Uterus (tissue), 4 donors: ENCODE results near the gene ZNF708. TPM values are rescaled to one million over a fixed set of nuclear protein-coding genes. Genes with fewer than 3 reads are reported as not detected.
A peak's percentile ranks its signal among the peaks of the same experiment; 100 is the strongest.
"Not testable (repeated sequence)": the region's sequence is repeated elsewhere in the genome, so short reads cannot be mapped to it uniquely, and the experiment has no call there.

Source experiments
- DNase-seq, 2 donors: peaks; one replicate each; pipeline ENCODE4 v3.0.0-alpha.2; 2019 to 2020
- H3K27ac ChIP-seq, 2 donors: fragments of 200-600 bp; sonication (generic); 1 replicate in 1 of 2; 2 replicates in 1 of 2; pipeline ENCODE4 v1.5.1; 2016 to 2018
- H3K27me3 ChIP-seq, 2 donors: fragments of 200-600 bp; sonication (generic); one replicate each; pipeline ENCODE4 v1.5.1; 2018 to 2019; ENCODE audit warnings: control low read depth in 1 of 2
- H3K36me3 ChIP-seq, 2 donors: fragments of 200-600 bp; sonication (generic); one replicate each; pipeline ENCODE4 v1.5.1; 2019; ENCODE audit warnings: control low read depth in 1 of 2
- H3K4me1 ChIP-seq, 2 donors: fragments of 200-600 bp; sonication (generic); one replicate each; pipeline ENCODE4 v1.5.1; 2018 to 2019; ENCODE audit warnings: control low read depth in 1 of 2
- H3K4me3 ChIP-seq, 2 donors: fragments of 200-600 bp; sonication (generic); 1 replicate in 1 of 2; 2 replicates in 1 of 2; pipeline ENCODE4 v1.5.1; 2018 to 2019; ENCODE audit warnings: mild to moderate bottlenecking in 1 of 2
- H3K9me3 ChIP-seq, 2 donors: fragments of 200-600 bp; sonication (generic); one replicate each; pipeline ENCODE4 v1.5.1; 2019; ENCODE audit warnings: control low read depth in 1 of 2
- POLR2A ChIP-seq, 2 donors: fragments of 450-650 bp; IDR thresholded peaks; one replicate each; pipeline ENCODE4 v1.6.1; 2016; ENCODE audit warnings: antibody characterized with exemption in 2 of 2, mild to moderate bottlenecking in 1 of 2, moderate library complexity in 1 of 2
- intact Hi-C: fragments of 100-400 bp; cut with DNase I; formaldehyde crosslinking; loops from one replicate; pipeline ENCODE4 v1.15.1; 2023; ENCODE audit warnings: low total_unique reads
- total RNA-seq, 4 donors: library from RNA; depleted of rRNA in 3 of 4; stranded (reverse); fragments of >200 nt in 3 of 4; gene quantifications; one replicate each; pipeline versions ENCODE4 v1.1.0 to v1.2.4, GENCODE V29; 2014 to 2023
- TF ChIP-seq, protein P1 (sequence below), 4 experiments: fragments of 200-600 bp in 2 of 4; fragments of 450-650 bp in 2 of 4; sonication (generic) in 2 of 4; IDR thresholded peaks; one replicate each; pipeline ENCODE4 v1.5.1; 2016 to 2019; ENCODE audit warnings: antibody characterized with exemption in 4 of 4, mild to moderate bottlenecking in 2 of 4, moderate library complexity in 1 of 4
- donor health status: DM: yes; HTN: yes; CAD: no.

The ZNF708 gene
- total RNA-seq, 4 donors from 2014 or later = 2.3 to 30.4 (median 26.1) TPM

DNA sequence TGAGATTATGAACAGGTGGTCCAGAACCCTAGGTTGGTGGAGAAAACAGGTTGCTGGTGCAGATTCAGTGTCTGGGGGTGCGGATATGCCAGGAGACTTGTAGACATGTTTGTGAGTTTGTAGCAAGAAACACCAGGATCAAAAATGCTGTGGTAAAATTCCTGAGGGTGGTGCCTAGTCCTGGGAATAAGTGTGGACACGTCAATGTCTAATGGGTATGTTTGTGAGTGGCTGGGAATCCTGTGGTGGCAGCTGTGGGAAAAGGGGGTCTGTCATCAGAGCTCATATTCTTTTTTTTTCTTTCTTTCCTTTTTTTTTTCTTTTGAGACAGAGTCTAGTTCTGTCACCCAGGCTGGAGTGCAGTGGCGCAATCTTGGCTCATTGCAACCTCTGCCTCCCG is 7.2 kb downstream of the ZNF708 start:
- intact Hi-C loops = no loop called here

DNA sequence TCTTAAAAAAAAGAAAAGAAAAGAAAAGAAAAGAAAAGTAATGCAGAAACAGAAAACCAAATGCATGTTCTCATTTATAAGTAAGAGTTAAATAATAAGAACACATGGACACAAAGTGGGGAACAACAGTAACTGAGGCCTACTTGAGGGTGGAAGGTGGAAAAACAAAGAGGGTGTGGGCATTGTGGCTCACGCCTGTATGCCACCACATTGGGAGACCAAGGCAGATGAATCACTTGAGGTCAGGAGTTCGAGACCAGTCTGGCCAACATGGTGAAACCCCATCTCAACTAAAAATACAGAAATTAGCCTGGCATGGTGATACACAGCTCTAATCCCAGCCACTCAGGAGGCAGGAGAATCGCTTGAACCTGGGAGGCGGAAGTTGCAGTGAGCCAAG is 8.1 kb downstream of the ZNF708 start:
- H3K36me3 ChIP-seq = no peaks in the 10 kb centered on the region
- intact Hi-C loops = no loop called here
- no peak for DNase-seq
- H3K4me3 ChIP-seq = no peak overlapping the region
- H3K9me3 ChIP-seq = no peaks in the 10 kb centered on the region
- H3K4me1 ChIP-seq = no peaks in the 10 kb centered on the region
- TF ChIP-seq POLR2A (IDR thresholded peaks at IDR 0.05) = no peak
- TF ChIP-seq, protein P1, sequence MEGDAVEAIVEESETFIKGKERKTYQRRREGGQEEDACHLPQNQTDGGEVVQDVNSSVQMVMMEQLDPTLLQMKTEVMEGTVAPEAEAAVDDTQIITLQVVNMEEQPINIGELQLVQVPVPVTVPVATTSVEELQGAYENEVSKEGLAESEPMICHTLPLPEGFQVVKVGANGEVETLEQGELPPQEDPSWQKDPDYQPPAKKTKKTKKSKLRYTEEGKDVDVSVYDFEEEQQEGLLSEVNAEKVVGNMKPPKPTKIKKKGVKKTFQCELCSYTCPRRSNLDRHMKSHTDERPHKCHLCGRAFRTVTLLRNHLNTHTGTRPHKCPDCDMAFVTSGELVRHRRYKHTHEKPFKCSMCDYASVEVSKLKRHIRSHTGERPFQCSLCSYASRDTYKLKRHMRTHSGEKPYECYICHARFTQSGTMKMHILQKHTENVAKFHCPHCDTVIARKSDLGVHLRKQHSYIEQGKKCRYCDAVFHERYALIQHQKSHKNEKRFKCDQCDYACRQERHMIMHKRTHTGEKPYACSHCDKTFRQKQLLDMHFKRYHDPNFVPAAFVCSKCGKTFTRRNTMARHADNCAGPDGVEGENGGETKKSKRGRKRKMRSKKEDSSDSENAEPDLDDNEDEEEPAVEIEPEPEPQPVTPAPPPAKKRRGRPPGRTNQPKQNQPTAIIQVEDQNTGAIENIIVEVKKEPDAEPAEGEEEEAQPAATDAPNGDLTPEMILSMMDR (IDR thresholded peaks at IDR 0.05) = no peak
- no peaks in the 10 kb centered on the region for H3K27me3 ChIP-seq
- H3K27ac ChIP-seq = no peak overlapping the region

More for the DNA sequence above, 7.2 kb downstream of the ZNF708 start:
- DNase-seq = no peak
- Histone ChIP-seq H3K36me3 (no peaks in the 10 kb centered on the region), H3K9me3 (peaks cover 0 to 3% of the 10 kb centered on the region in 2 donors), H3K27ac (peak overlapping the region; percentile 18 to 31), H3K27me3 (no peaks in the 10 kb centered on the region), H3K4me1 (no peaks in the 10 kb centered on the region), H3K4me3 (no peak overlapping the region)
- no peak for TF ChIP-seq POLR2A (IDR thresholded peaks at IDR 0.05)
- TF ChIP-seq, protein P1 (IDR thresholded peaks at IDR 0.05) = no peak

DNA sequence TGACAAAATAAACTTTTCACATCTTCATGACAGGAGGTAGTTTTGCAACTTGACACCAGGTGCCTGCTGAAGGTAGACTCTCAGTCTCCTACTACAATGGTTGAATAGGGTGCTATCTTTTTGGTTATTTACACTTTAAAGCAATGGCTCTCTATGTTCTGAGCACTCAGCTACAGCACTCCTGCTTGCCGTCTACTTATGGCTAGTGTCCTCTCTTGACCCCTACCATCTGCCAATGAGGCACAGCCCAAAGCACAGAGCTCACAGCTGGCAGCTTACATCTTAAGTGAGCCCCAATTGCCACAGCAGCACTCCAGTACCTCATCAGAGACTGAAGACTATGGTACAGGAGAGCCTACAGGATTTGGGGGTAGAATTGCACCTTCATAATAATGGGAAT is 11.4 kb downstream of the ZNF708 start:
- H3K36me3 ChIP-seq = no peaks in the 10 kb centered on the region
- no peaks in the 10 kb centered on the region for H3K9me3 ChIP-seq
- H3K4me1 ChIP-seq = peaks cover 0 to 4% of the 10 kb centered on the region in 2 donors
- no peaks in the 10 kb centered on the region for H3K27me3 ChIP-seq
- H3K4me3 ChIP-seq = no peak overlapping the region
- intact Hi-C loops = no loop called here
- TF ChIP-seq, protein P1 (IDR thresholded peaks at IDR 0.05) = no peak
- TF ChIP-seq POLR2A (IDR thresholded peaks at IDR 0.05) = no peak
- no peak for DNase-seq
- H3K27ac ChIP-seq = no peak overlapping the region

DNA sequence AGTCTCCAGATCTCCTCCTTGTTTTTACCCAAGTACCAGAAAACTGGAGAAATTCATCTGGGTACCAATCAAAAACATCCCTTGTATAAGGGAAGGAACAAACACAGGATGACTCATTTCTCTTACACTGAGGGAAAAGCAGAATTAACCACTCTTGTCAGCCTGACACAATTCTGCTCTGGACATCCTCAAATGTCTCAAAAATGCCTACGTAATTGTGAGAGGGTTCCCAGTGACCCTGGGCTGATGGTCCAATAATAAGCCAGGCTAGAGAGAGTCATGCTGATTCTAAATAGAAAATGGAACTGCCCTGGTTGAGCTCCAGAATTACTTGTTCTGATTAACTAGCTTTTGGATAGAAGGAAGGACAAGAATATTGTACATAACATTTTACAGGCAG is 14.5 kb downstream of the ZNF708 start:
- peak in 1 of 2 donors; percentile 51 for DNase-seq
- H3K27ac ChIP-seq = peak overlapping the region; percentile 43 to 49
- TF ChIP-seq, protein P1 (IDR thresholded peaks at IDR 0.05) = no peak
- no peak for TF ChIP-seq POLR2A (IDR thresholded peaks at IDR 0.05)
- peaks cover 0 to 4% of the 10 kb centered on the region in 2 donors for H3K4me1 ChIP-seq
- no peaks in the 10 kb centered on the region for H3K27me3 ChIP-seq
- no peak overlapping the region for H3K4me3 ChIP-seq
- no peaks in the 10 kb centered on the region for H3K36me3 ChIP-seq
- intact Hi-C loops = no loop called here
- H3K9me3 ChIP-seq = no peaks in the 10 kb centered on the region

DNA sequence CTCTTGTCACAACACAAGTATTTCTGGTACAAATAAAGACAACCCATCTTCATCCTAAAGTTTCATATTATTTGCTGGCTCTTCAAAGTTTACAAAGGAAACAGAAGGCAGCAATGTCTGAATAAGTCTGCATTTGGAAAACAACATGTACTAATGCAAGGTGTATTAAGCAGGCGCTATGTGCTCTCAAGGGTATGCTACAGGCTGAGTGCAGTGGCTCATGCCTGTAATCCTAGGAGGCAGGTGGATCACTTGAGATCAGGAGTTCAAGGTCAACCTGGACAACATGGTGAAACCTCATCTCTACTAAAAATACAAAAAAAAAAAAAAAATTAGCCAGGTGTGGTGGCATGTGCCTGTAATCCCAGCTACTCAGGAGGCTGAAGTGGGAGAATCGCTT is 16.4 kb downstream of the ZNF708 start:
- H3K4me1 ChIP-seq, H3K27me3 ChIP-seq, H3K27ac ChIP-seq, intact Hi-C loops, DNase-seq, H3K36me3 ChIP-seq, H3K4me3 ChIP-seq, H3K9me3 ChIP-seq: not testable (repeated sequence)

DNA sequence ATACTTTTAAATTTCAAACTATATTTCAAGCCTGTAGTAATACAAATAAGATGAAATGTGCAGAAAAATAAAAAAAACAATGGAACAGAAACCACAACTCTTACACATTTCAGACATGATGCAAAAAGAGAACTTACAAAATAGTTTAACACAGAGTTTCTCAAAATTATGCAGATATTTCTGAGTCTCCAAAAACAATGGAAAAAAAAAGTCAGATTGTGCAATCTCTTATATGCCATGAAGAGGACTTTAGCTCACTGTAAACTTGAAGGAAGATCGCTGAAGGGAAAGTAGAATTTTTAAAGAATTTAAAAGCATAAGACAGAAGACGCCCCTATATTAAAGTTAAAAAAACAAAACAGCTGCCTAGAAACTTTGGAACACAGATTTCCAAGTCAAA is 20.4 kb downstream of the ZNF708 start:
- Histone ChIP-seq H3K27me3 (no peaks in the 10 kb centered on the region), H3K27ac (no peak overlapping the region), H3K36me3 (no peaks in the 10 kb centered on the region), H3K4me1 (no peaks in the 10 kb centered on the region), H3K4me3 (no peak overlapping the region), H3K9me3 (no peaks in the 10 kb centered on the region)
- intact Hi-C loops = no loop called here
- no peak for DNase-seq
- TF ChIP-seq POLR2A (IDR thresholded peaks at IDR 0.05) = no peak
- TF ChIP-seq, protein P1 (IDR thresholded peaks at IDR 0.05) = no peak

DNA sequence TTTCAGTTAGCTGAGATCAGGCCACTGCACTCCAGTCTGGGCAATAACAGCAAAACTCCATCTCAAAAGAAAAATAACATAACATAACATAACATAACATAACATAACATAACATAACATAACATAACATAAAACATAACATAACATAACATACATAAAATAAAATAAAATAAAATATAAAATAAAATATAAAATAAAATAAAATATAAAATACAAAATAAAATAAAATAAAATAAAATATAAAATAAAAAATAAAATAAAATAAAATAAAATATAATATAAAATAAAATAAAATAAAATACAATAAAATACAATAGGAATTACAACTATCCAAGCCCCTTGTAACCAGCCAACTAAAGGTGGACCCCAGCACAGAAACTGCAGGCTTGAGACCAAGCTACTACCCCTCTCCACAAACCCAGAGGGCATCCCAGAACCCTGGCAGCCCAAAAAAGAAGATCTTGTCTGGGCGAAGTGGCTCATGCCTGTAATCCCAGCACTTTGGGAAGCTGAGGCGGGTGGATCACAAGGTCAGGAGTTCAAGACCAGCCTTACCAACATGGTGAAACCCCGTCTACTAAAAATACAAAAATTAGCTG is 22.2 kb downstream of the ZNF708 start:
- intact Hi-C loops, H3K36me3 ChIP-seq, H3K9me3 ChIP-seq, DNase-seq, H3K27me3 ChIP-seq, H3K4me3 ChIP-seq, H3K27ac ChIP-seq, H3K4me1 ChIP-seq: not testable (repeated sequence)

DNA sequence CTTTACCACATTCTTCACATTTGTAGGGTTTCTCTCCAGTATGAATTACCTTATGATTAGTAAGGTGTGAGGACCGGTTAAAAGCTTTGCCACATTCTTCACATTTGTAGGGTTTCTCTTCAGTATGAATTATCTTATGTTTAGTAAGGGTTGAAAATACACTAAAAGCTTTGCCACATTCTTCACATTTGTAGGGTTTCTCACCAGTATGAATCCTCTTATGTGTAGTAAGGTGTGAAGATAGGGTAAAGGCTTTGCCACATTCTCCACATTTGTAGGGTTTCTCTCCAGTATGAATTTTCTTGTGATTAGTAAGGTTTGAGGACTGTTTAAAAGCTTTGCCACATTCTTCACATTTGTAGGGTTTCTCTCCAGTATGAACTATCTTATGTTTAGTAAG is 35.4 kb downstream of the ZNF708 start:
- DNase-seq, H3K9me3 ChIP-seq, H3K4me1 ChIP-seq, intact Hi-C loops, H3K27me3 ChIP-seq, H3K36me3 ChIP-seq, H3K27ac ChIP-seq, H3K4me3 ChIP-seq: not testable (repeated sequence)
